ENCODE data around the gene BAZ2B.
"Not testable (repeated sequence)": the region's sequence is repeated elsewhere in the genome, so short reads cannot be mapped to it uniquely, and the experiment has no call there.

Gene BAZ2B

DNA sequence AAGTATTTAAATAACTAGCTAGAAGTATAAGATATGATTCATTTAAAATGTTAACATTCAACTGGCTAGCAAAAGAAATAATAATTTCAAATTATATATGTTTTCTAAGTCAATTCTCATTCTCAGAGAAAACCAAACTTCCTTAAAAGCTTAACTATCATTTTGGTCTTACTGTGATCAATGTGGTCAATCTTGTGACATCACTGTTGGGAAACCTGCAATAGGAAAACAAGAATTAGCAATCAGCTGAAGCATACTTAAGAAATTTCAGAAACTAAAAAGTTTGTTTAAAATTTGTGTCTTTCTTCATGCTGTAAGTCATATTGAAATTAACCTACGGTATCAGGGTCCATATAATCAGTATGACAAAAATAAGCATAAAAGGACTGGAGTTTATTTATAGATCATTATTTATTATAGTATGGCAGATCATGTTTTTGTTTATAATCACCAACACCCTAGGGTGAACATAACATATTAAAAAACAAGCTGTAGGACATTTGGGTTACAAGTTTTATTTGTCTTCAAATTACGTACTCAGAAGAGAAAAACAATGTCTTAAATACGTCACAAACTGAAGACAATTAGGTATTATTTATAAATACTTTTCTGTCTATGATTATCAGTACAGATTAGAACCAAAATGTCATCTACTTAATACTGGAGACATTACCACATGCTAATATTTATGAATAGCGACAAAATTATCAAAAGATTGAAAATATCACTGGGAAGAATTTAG, 60.5 kb downstream of the BAZ2B start:
- peaks cover 11% of the 10 kb centered on the region for H3K4me1 ChIP-seq
- no peaks in the 10 kb centered on the region for H3K36me3 ChIP-seq (replicated peaks)
- in situ Hi-C loops (cut with MboI; ENCODE audit: low sequenced_read_pairs) = no loop called here
- no peaks in the 10 kb centered on the region for H3K9me3 ChIP-seq
- DNase-seq (ENCODE audit: low spot score in 2 of 2) = no peak
- H3K4me3 ChIP-seq = no peak overlapping the region
- no peaks in the 10 kb centered on the region for H3K27me3 ChIP-seq (ENCODE audit: low read depth)

DNA sequence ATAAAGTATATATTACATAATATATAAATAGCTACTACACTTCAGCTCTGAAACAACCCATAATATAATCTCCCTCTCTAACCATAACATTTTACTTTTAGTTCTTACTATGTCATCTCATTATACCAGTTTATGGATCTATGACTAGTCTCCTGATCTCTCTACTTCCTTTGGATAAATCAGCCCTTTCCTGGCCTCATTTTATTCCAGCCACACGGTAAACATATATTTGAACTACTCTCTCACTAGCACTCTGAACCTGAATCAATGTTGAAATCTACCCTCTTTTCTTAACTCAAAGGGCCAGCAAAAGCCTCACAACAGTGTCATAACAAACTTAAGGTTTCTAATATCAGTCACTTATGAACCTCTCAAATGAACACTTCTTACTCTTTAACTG, 62.6 kb downstream of the BAZ2B start:
- Histone ChIP-seq H3K4me3 (no peak overlapping the region), H3K4me1 (no peaks in the 10 kb centered on the region; the same call in 1 of the 2 replicates), H3K9me3 (no peaks in the 10 kb centered on the region), H3K27me3 (ENCODE audit: low read depth) (no peaks in the 10 kb centered on the region), H3K36me3 (replicated peaks) (no peaks in the 10 kb centered on the region)
- DNase-seq (ENCODE audit: low spot score in 2 of 2) = no peak
- in situ Hi-C loops (cut with MboI; ENCODE audit: low sequenced_read_pairs) = no loop called here

DNA sequence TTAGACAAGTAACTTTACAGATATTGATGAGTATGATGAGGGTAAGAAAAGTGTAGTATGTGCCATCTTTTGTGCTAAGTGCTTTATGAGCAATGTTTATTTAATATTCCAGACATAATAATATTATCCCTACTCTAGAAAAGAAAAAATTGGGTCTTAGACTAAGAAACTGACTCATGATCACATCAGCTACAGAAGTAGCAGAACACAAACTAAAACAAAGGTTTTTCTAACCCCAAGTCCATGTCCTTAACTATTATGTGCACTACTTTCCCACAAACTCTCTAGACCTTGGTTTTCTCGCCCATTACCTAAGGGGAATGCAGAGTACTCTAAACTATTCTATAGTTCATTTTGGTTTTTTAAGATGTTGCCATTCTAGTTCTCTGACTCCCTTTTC, 64.5 kb downstream of the BAZ2B start:
- no peak overlapping the region for H3K4me3 ChIP-seq
- H3K4me1 ChIP-seq = peaks cover 10% of the 10 kb centered on the region
- no peaks in the 10 kb centered on the region for H3K36me3 ChIP-seq (replicated peaks)
- H3K27me3 ChIP-seq (ENCODE audit: low read depth) = no peaks in the 10 kb centered on the region
- in situ Hi-C loops (cut with MboI; ENCODE audit: low sequenced_read_pairs) = no loop called here
- no peak for DNase-seq (ENCODE audit: low spot score in 2 of 2)
- H3K9me3 ChIP-seq = no peaks in the 10 kb centered on the region

DNA sequence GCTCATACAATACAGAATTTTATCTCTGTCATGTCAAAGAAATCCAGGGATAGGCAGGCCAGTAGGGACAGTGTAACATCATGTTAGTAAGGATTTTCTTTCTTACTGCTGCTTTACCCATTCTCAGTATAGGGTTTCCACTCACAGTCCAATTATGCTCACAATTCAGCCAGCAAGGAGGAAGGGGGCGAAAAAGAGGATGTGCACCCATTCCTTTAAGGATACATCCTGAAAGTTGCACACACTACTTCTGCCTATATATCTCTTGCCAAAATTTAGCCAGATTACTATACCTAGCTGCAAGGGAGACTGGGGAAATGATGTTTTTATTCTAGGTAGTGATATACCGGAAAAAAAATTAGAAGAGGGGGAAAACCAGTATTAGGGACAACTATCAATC, 66.1 kb downstream of the BAZ2B start:
- Histone ChIP-seq H3K4me3 (no peak overlapping the region), H3K9me3 (no peaks in the 10 kb centered on the region), H3K4me1 (peaks cover 17% of the 10 kb centered on the region), H3K27me3 (ENCODE audit: low read depth) (no peaks in the 10 kb centered on the region), H3K36me3 (replicated peaks) (no peaks in the 10 kb centered on the region)
- in situ Hi-C loops (cut with MboI; ENCODE audit: low sequenced_read_pairs) = no loop called here
- DNase-seq (ENCODE audit: low spot score in 2 of 2) = no peak

DNA sequence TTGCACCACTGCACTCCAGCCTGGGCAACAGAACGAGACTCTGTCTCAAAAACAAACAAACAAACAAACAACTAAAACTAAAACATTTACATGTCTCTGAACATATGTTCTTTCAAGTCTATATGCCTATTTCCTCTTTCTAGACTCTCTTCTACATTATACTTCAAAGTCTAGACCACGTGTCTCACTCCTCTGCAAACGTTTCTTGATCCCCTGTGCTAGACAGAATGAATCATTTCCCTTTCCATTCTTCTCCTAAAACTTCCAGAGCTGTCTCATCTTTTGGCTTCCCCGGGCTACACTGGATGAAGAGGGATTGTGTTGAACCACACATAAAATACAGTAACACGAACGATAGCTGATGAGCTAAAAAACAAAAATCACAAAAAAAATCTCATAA, 67.1 kb downstream of the BAZ2B start:
- peaks cover 19% of the 10 kb centered on the region for H3K4me1 ChIP-seq
- no peak for DNase-seq (ENCODE audit: low spot score in 2 of 2)
- no peaks in the 10 kb centered on the region for H3K9me3 ChIP-seq
- H3K36me3 ChIP-seq (replicated peaks) = no peaks in the 10 kb centered on the region
- in situ Hi-C loops (cut with MboI; ENCODE audit: low sequenced_read_pairs) = no loop called here
- H3K27me3 ChIP-seq (ENCODE audit: low read depth) = no peaks in the 10 kb centered on the region
- no peak overlapping the region for H3K4me3 ChIP-seq

DNA sequence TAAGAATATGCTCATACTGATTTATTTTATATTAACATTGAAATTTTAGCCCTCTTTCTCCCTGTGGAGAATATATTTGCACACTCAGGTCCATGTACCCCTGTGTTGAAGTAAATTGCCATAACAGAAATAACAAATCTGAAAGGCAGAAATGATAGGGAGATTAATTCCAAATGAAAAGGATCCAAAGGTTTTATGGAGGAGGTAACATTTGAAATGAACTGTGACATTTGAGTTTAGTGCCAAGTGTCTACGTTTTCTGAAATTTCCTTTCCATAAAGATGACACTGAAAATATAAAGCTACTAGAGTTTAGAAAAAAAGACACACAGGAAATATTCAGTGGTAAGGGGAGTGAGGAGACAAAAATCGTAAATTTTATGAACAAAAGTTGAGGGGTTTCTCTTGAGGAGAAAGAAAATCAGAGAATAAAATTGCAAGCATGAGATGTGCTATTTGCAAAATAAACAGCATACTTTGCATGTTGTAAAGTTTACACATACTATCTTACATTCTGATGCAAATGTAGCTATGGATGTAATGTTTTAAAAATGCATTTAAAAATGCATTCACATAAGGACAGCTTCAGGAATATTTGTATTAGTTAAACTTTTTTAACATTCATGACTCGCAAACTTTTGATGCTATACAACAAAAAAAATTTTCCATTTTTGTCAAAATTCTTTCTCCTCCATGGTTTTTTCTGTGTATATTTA, 69.5 kb downstream of the BAZ2B start:
- H3K4me3 ChIP-seq = no peak overlapping the region

DNA sequence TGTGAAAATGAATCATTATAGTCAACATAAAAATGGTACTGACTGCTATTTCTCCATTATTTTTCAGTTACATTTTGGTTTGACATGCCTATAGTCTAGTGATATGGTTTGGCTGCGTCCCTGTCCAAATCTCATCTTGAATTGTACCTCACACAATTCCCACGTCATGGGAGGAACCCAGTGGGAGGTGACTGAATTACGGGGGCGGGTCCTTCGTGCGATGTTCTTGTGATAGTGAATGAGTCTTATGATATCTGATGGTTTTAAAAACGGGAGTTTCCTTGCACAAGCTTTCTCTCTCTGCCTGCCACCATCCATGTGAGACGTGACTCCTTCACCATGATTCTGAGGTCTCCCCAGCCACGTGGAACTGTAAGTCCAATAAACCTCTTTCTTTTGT, 70.3 kb downstream of the BAZ2B start:
- H3K9me3 ChIP-seq = no peaks in the 10 kb centered on the region
- peaks cover 6% of the 10 kb centered on the region for H3K36me3 ChIP-seq (replicated peaks)
- DNase-seq (ENCODE audit: low spot score in 2 of 2) = no peak
- peaks cover 26% of the 10 kb centered on the region for H3K4me1 ChIP-seq
- H3K4me3 ChIP-seq = no peak overlapping the region
- in situ Hi-C loops (cut with MboI; ENCODE audit: low sequenced_read_pairs) = no loop called here
- no peaks in the 10 kb centered on the region for H3K27me3 ChIP-seq (ENCODE audit: low read depth)

More for the DNA sequence above, 69.5 kb downstream of the BAZ2B start:
- H3K9me3 ChIP-seq = no peaks in the 10 kb centered on the region
- in situ Hi-C loops (cut with MboI; ENCODE audit: low sequenced_read_pairs) = no loop called here
- no peaks in the 10 kb centered on the region for H3K27me3 ChIP-seq (ENCODE audit: low read depth)
- no peak for DNase-seq (ENCODE audit: low spot score in 2 of 2)
- H3K4me1 ChIP-seq = peaks cover 26% of the 10 kb centered on the region
- H3K36me3 ChIP-seq (replicated peaks) = peaks cover 5% of the 10 kb centered on the region

DNA sequence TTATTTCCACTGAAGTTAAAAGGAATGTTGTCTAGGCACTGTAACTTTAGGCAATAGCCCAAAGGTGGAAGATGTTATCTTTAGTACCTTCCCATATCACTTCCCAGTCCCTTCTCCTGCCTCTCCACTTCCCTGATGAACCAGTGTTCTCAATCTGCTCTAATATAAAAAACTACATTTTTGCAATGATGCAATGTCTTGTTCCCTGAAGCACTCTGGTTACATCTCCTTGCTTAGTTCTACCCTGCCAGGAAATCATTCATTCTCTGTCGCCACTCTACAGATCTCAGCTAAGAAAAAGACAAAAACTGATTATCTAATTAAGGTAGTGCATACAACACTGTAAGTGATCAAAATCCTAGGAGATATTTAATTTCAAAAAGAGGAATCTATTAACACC, 71.3 kb downstream of the BAZ2B start:
- in situ Hi-C loops (cut with MboI; ENCODE audit: low sequenced_read_pairs) = no loop called here
- no peak for DNase-seq (ENCODE audit: low spot score in 2 of 2)
- Histone ChIP-seq H3K4me1 (peaks cover 26% of the 10 kb centered on the region), H3K4me3 (no peak overlapping the region), H3K36me3 (replicated peaks) (peaks cover 6% of the 10 kb centered on the region), H3K27me3 (ENCODE audit: low read depth) (no peaks in the 10 kb centered on the region), H3K9me3 (no peaks in the 10 kb centered on the region)

DNA sequence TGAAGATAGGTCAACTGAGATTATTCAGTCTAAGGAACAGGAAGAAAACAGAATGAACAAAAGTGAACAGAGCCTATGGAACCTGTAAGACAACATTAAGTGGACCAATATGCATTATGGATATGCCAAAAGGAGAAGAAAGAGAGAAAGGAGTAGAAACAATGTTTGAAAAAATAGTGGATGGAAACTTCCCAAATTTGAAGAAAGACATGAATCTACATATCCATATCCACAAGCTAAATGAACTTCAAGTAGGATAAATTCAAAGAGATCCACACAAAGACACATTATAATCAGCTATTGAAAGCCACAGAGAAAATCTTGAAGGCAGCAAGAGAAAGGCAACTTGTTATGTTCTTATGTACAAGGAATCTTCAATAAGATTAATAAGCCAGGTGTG, 74.2 kb downstream of the BAZ2B start:
- Histone ChIP-seq H3K9me3 (no peaks in the 10 kb centered on the region), H3K4me1 (peaks cover 19% of the 10 kb centered on the region), H3K27me3 (ENCODE audit: low read depth) (no peaks in the 10 kb centered on the region), H3K4me3 (no peak overlapping the region), H3K36me3 (replicated peaks) (peaks cover 6% of the 10 kb centered on the region)
- DNase-seq (ENCODE audit: low spot score in 2 of 2) = no peak
- in situ Hi-C loops (cut with MboI; ENCODE audit: low sequenced_read_pairs) = no loop called here

DNA sequence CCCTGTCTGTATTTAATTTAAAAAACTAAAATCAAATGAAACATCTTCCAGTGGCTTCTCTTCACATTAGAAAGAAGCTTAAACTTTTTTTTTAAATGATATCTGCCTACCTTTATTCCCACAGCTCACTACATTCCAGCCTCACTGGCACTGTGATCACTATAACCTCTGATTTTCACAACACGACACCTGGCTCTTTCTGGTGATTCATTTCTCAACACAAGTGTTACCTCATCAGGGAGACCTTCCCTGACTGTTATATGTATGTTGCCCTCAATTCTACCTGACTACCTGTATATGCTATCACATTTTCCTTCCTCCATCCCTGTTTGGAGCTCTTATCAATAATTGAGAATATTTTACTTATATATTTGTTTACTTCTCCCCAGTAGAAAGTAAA, 76.6 kb downstream of the BAZ2B start:
- H3K27me3 ChIP-seq (ENCODE audit: low read depth) = no peaks in the 10 kb centered on the region
- H3K9me3 ChIP-seq = no peaks in the 10 kb centered on the region
- in situ Hi-C loops (cut with MboI; ENCODE audit: low sequenced_read_pairs) = no loop called here
- no peak for DNase-seq (ENCODE audit: low spot score in 2 of 2)
- peaks cover 6% of the 10 kb centered on the region for H3K36me3 ChIP-seq (replicated peaks)
- H3K4me3 ChIP-seq = no peak overlapping the region
- peaks cover 10% of the 10 kb centered on the region for H3K4me1 ChIP-seq

DNA sequence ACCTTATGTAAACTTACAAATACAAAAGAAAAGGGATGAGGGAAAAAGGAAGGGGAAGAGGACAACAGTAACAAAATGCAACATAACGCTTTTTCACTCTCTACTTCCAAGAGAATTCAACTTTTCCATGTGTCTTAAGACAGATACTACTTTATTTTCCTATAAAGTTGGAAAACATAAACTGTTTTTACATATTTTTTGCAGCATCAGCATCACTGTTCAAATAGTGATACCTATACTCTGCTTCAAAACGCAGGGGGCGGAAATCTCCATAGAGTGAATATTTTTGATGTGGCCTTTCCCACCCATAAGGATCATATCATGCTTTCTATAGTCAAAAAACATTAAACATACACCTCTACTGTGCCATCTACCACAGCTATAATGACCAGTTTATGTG, 77.5 kb downstream of the BAZ2B start:
- Histone ChIP-seq H3K4me3 (no peak overlapping the region), H3K27me3 (ENCODE audit: low read depth) (no peaks in the 10 kb centered on the region), H3K36me3 (replicated peaks) (peaks cover 6% of the 10 kb centered on the region), H3K4me1 (peaks cover 3% of the 10 kb centered on the region), H3K9me3 (no peaks in the 10 kb centered on the region)
- in situ Hi-C loops (cut with MboI; ENCODE audit: low sequenced_read_pairs) = no loop called here
- DNase-seq (ENCODE audit: low spot score in 2 of 2) = no peak

DNA sequence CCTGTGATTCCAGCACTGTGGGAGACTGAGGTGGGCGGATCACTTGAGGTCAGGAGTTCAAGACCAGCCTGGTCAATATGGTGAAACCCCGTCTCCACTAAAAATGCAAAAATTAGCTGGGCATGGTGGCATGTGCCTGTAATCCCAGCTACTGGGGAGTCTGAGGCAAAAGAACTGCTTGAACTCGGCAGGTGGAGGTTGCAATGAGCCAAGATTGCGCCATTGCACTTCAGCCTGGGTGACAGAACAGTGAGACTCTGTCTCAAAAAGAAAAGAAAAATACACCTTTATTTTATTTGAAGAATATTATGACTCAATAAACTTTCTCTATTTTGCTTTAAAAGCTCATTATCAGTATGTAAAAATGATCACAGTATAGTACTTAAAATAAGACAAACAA, 81.1 kb downstream of the BAZ2B start:
- H3K27me3 ChIP-seq (ENCODE audit: low read depth); H3K4me3 ChIP-seq; H3K36me3 ChIP-seq (replicated peaks); H3K4me1 ChIP-seq; H3K9me3 ChIP-seq; DNase-seq (ENCODE audit: low spot score in 2 of 2); in situ Hi-C loops (cut with MboI; ENCODE audit: low sequenced_read_pairs): not testable (repeated sequence)

DNA sequence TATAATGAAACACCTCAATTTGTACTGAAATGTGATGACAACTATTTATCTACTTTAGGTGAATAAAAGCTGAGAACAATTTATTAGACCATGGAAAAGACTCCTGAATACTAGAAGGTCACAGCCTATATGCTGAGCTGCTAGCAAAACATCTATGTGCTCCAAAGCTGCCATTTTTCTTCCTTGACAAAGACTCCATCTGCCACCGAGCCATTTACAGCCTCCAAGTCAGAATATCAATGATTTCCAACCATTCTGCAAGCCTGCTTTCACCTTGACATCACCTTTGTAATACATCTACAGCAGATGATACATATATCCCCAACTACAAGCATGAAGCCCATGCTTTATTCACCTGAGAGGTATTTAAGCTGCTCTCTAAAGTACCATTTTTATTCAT, 84.9 kb downstream of the BAZ2B start:
- H3K36me3 ChIP-seq (replicated peaks) = no peaks in the 10 kb centered on the region; the same call in 1 of the 2 replicates
- H3K4me3 ChIP-seq = no peak overlapping the region
- H3K9me3 ChIP-seq = no peaks in the 10 kb centered on the region
- H3K4me1 ChIP-seq = no peaks in the 10 kb centered on the region
- no peak for DNase-seq (ENCODE audit: low spot score in 2 of 2)
- in situ Hi-C loops (cut with MboI; ENCODE audit: low sequenced_read_pairs) = no loop called here
- H3K27me3 ChIP-seq (ENCODE audit: low read depth) = no peaks in the 10 kb centered on the region

DNA sequence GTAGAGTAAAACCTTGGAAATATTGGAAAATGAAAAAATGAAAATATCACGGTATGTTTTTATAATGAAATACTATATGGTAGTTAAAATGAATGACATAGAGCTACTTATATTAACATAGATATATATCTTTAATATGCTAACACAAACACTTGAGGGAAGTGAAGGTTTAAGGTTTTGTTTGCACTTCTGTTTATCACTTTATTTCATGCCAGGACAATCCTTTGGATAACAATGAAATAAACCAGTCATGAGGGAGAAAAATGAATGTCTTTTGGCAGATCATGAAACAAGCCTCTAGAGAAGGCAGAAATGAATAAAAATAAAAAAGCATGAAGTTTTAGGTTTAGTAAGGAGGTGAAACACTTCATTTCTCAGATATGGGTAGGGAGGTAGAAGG, 89.9 kb downstream of the BAZ2B start:
- Histone ChIP-seq H3K4me3 (no peak overlapping the region), H3K27me3 (ENCODE audit: low read depth) (no peaks in the 10 kb centered on the region), H3K9me3 (no peaks in the 10 kb centered on the region), H3K36me3 (replicated peaks) (no peaks in the 10 kb centered on the region), H3K4me1 (peaks cover under 1% of the 10 kb centered on the region; the same call in 1 of the 2 replicates)
- in situ Hi-C loops (cut with MboI; ENCODE audit: low sequenced_read_pairs) = no loop called here
- DNase-seq (ENCODE audit: low spot score in 2 of 2) = no peak

Measured in HAP-1 (cell line).